Measurements from ENCODE around the gene ITGAD.

GRCh38 chr16:31364421-31364820 lies 28.7 kb upstream of the ITGAD start:
- TF ChIP-seq CTCF (IDR thresholded peaks at IDR 0.05; ENCODE audit: insufficient read depth, low read depth, low read length): no peak
- no peak for TF ChIP-seq EZH2 (IDR thresholded peaks at IDR 0.05; ENCODE audit: insufficient read depth, low read length)

Data from astrocyte (in vitro differentiated cells and primary cell).